HEK293 (cell line): ENCODE measurements around the gene AKAP6.

Experiments
- BCL11B ChIP-seq: fragments of 450-650 bp; formaldehyde crosslinking; IDR thresholded peaks from 2 replicates; pipeline ENCODE4 v1.5.1; 2016; ENCODE audit warnings: low read depth, missing biosample characterization, missing genetic modification characterization
- HOXA7 ChIP-seq: sonication (generic); formaldehyde crosslinking; IDR thresholded peaks from 2 replicates; pipeline ENCODE4 v1.8.1; 2022; ENCODE audit warnings: missing genetic modification reagents, borderline replicate concordance
- HOXD13 ChIP-seq: sonication (generic); formaldehyde crosslinking; IDR thresholded peaks from 2 replicates; pipeline ENCODE4 v1.8.0; 2022; ENCODE audit warnings: missing genetic modification reagents, borderline replicate concordance
- REST ChIP-seq: fragments of 450-650 bp; formaldehyde crosslinking; IDR thresholded peaks from 2 replicates; pipeline ENCODE4 v1.5.1; 2016; ENCODE audit warnings: missing biosample characterization, missing genetic modification characterization
- SP7 ChIP-seq: fragments of 450-650 bp; formaldehyde crosslinking; IDR thresholded peaks from 2 replicates; pipeline ENCODE4 v1.5.1; 2016; ENCODE audit warnings: missing biosample characterization, missing genetic modification characterization
- WT1 ChIP-seq: fragments of 450-650 bp; formaldehyde crosslinking; IDR thresholded peaks from 2 replicates; pipeline ENCODE4 v1.5.1; 2016; ENCODE audit warnings: missing biosample characterization, missing genetic modification characterization
- ZBTB21 ChIP-seq: fragments of 450-650 bp; formaldehyde crosslinking; IDR thresholded peaks from 2 replicates; pipeline ENCODE4 v1.5.1; 2017; ENCODE audit warnings: missing biosample characterization, missing genetic modification characterization
- ZNF174 ChIP-seq: fragments of 450-650 bp; formaldehyde crosslinking; IDR thresholded peaks from 2 replicates; pipeline ENCODE4 v1.5.0; 2017; ENCODE audit warnings: missing biosample characterization, mild to moderate bottlenecking, missing genetic modification characterization
- ZNF202 ChIP-seq: fragments of 450-650 bp; formaldehyde crosslinking; IDR thresholded peaks from 2 replicates; pipeline ENCODE4 v1.5.1; 2016; ENCODE audit warnings: missing biosample characterization, missing genetic modification characterization, borderline replicate concordance
- ZNF223 ChIP-seq: fragments of 450-650 bp; formaldehyde crosslinking; IDR thresholded peaks from 2 replicates; pipeline ENCODE4 v1.5.1; 2016; ENCODE audit warnings: missing biosample characterization, missing genetic modification characterization
- ZNF266 ChIP-seq: fragments of 450-650 bp; formaldehyde crosslinking; IDR thresholded peaks from 2 replicates; pipeline ENCODE4 v1.5.1; 2016; ENCODE audit warnings: missing biosample characterization, missing genetic modification characterization, low read depth
- ZNF366 ChIP-seq: fragments of 450-650 bp; formaldehyde crosslinking; conservative IDR thresholded peaks from 2 replicates; pipeline ENCODE4 v1.5.1; 2016; ENCODE audit warnings: missing biosample characterization, missing genetic modification characterization
- ZNF37A ChIP-seq: fragments of 450-650 bp; IDR thresholded peaks from 2 replicates; pipeline ENCODE4 v1.5.1; 2018; ENCODE audit warnings: missing biosample characterization, missing genetic modification characterization
- ZNF416 ChIP-seq: fragments of 450-650 bp; formaldehyde crosslinking; IDR thresholded peaks from 2 replicates; pipeline ENCODE4 v1.5.1; 2016; ENCODE audit warnings: missing biosample characterization, missing genetic modification characterization
- ZNF518A ChIP-seq: fragments of 450-650 bp; formaldehyde crosslinking; conservative IDR thresholded peaks from 2 replicates; pipeline ENCODE4 v1.5.1; 2016; ENCODE audit warnings: low read depth, missing biosample characterization, missing genetic modification characterization
- ZNF600 ChIP-seq: fragments of 450-650 bp; formaldehyde crosslinking; IDR thresholded peaks from 2 replicates; pipeline ENCODE4 v1.5.1; 2016; ENCODE audit warnings: missing biosample characterization, missing genetic modification characterization
- ZNF701 ChIP-seq: fragments of 450-650 bp; formaldehyde crosslinking; IDR thresholded peaks from 2 replicates; pipeline ENCODE4 v1.5.1; 2016; ENCODE audit warnings: missing biosample characterization, missing genetic modification characterization
- ZSCAN18 ChIP-seq: fragments of 450-650 bp; formaldehyde crosslinking; IDR thresholded peaks from 2 replicates; pipeline ENCODE4 v1.5.1; 2016; ENCODE audit warnings: missing biosample characterization, missing genetic modification characterization
- TF ChIP-seq, protein P1 (sequence below): fragments of 450-650 bp; formaldehyde crosslinking; IDR thresholded peaks from 2 replicates; pipeline ENCODE4 v1.5.1; 2017; ENCODE audit warnings: missing biosample characterization, missing genetic modification characterization
- TF ChIP-seq, protein P2 (sequence below): fragments of 450-650 bp; formaldehyde crosslinking; IDR thresholded peaks from 2 replicates; pipeline ENCODE4 v1.5.1; 2016; ENCODE audit warnings: missing biosample characterization, missing genetic modification characterization
- TF ChIP-seq, protein P3 (sequence below): fragments of 450-650 bp; formaldehyde crosslinking; IDR thresholded peaks from 2 replicates; pipeline ENCODE4 v1.5.1; 2016; ENCODE audit warnings: missing biosample characterization, missing genetic modification characterization
- TF ChIP-seq, protein P4 (sequence below): fragments of 450-650 bp; formaldehyde crosslinking; IDR thresholded peaks from 2 replicates; pipeline ENCODE4 v1.5.1; 2017; ENCODE audit warnings: missing biosample characterization, missing genetic modification characterization

AKAP6 gene

GRCh38 chr14:32307881-32308582 is 21.1 kb upstream of the AKAP6 start (continued):
- TF ChIP-seq, protein P1, sequence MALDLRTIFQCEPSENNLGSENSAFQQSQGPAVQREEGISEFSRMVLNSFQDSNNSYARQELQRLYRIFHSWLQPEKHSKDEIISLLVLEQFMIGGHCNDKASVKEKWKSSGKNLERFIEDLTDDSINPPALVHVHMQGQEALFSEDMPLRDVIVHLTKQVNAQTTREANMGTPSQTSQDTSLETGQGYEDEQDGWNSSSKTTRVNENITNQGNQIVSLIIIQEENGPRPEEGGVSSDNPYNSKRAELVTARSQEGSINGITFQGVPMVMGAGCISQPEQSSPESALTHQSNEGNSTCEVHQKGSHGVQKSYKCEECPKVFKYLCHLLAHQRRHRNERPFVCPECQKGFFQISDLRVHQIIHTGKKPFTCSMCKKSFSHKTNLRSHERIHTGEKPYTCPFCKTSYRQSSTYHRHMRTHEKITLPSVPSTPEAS (tag by site-specific recombination) = no peak
- no peak for TF ChIP-seq ZNF366 (tag by site-specific recombination)
- no peak for TF ChIP-seq REST
- no peak for TF ChIP-seq ZNF701 (tag by site-specific recombination)
- TF ChIP-seq SP7 (tag by site-specific recombination) = no peak; the same call in 1 of the 2 replicates
- TF ChIP-seq, protein P2, sequence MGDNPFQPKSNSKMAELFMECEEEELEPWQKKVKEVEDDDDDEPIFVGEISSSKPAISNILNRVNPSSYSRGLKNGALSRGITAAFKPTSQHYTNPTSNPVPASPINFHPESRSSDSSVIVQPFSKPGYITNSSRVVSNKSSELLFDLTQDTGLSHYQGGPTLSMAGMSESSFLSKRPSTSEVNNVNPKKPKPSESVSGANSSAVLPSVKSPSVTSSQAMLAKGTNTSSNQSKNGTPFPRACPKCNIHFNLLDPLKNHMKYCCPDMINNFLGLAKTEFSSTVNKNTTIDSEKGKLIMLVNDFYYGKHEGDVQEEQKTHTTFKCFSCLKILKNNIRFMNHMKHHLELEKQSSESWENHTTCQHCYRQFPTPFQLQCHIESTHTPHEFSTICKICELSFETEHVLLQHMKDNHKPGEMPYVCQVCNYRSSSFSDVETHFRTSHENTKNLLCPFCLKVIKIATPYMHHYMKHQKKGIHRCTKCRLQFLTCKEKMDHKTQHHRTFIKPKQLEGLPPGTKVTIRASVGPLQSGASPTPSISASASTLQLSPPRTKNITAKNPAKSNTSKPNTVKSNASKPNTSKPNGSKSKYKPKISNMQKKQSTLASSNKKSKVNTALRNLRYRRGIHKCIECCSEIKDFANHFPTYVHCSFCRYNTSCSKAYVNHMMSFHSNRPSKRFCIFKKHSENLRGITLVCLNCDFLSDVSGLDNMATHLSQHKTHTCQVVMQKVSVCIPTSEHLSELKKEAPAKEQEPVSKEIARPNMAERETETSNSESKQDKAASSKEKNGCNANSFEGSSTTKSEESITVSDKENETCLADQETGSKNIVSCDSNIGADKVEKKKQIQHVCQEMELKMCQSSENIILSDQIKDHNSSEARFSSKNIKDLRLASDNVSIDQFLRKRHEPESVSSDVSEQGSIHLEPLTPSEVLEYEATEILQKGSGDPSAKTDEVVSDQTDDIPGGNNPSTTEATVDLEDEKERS (tag by site-specific recombination) = no peak
- TF ChIP-seq ZNF37A = no peak
- TF ChIP-seq ZBTB21 (tag by site-specific recombination) = no peak
- no peak for TF ChIP-seq ZSCAN18 (tag by site-specific recombination)
- TF ChIP-seq ZNF266 = no peak
- TF ChIP-seq BCL11B = no peak
- TF ChIP-seq HOXD13 (CRISPR knock-in tag) = peak; percentile 90
- TF ChIP-seq ZNF600 (tag by site-specific recombination) = no peak
- no peak for TF ChIP-seq ZNF174 (tag by site-specific recombination)
- TF ChIP-seq ZNF202 (tag by site-specific recombination) = no peak
- TF ChIP-seq, protein P3, sequence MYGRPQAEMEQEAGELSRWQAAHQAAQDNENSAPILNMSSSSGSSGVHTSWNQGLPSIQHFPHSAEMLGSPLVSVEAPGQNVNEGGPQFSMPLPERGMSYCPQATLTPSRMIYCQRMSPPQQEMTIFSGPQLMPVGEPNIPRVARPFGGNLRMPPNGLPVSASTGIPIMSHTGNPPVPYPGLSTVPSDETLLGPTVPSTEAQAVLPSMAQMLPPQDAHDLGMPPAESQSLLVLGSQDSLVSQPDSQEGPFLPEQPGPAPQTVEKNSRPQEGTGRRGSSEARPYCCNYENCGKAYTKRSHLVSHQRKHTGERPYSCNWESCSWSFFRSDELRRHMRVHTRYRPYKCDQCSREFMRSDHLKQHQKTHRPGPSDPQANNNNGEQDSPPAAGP (tag by site-specific recombination) = peak; percentile 73; the same call in 1 of the 2 replicates
- TF ChIP-seq ZNF223 (tag by site-specific recombination) = no peak
- no peak for TF ChIP-seq ZNF416 (tag by site-specific recombination)
- no peak for TF ChIP-seq HOXA7 (CRISPR knock-in tag)
- TF ChIP-seq WT1 (tag by site-specific recombination) = no peak; the same call in 1 of the 2 replicates
- TF ChIP-seq, protein P4, sequence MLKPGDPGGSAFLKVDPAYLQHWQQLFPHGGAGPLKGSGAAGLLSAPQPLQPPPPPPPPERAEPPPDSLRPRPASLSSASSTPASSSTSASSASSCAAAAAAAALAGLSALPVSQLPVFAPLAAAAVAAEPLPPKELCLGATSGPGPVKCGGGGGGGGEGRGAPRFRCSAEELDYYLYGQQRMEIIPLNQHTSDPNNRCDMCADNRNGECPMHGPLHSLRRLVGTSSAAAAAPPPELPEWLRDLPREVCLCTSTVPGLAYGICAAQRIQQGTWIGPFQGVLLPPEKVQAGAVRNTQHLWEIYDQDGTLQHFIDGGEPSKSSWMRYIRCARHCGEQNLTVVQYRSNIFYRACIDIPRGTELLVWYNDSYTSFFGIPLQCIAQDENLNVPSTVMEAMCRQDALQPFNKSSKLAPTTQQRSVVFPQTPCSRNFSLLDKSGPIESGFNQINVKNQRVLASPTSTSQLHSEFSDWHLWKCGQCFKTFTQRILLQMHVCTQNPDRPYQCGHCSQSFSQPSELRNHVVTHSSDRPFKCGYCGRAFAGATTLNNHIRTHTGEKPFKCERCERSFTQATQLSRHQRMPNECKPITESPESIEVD = peak; percentile 94
- no peak for TF ChIP-seq ZNF518A
